Immature natural killer cell (primary cell): ENCODE results near the gene CSNK1G3. TPM values are rescaled to one million over a fixed set of nuclear protein-coding genes. Genes with fewer than 3 reads are reported as not detected.
A peak's percentile ranks its signal among the peaks of the same experiment; 100 is the strongest.

Source experiments
- DNase-seq, 3 donors: peaks; one replicate each; pipeline ENCODE4 v3.0.0; 2022; ENCODE audit warnings: mixed read lengths in 1 of 3
- H3K27ac Mint-ChIP-seq, 6 donors: one replicate each; pipeline ENCODE4 v1.8.0; 2020; ENCODE audit warnings: mixed read lengths in 6 of 6, mild to moderate bottlenecking in 5 of 6, inconsistent platforms in 4 of 6, moderate library complexity in 3 of 6
- H3K27me3 Mint-ChIP-seq, 3 donors: one replicate each; pipeline ENCODE4 v1.8.0; 2020 to 2021; ENCODE audit warnings: low read depth in 3 of 3, mild to moderate bottlenecking in 3 of 3, mixed read lengths in 3 of 3, moderate library complexity in 3 of 3, inconsistent platforms in 1 of 3
- H3K36me3 Mint-ChIP-seq, 3 donors: one replicate each; pipeline ENCODE4 v1.8.0; 2020; ENCODE audit warnings: mixed read lengths in 3 of 3, inconsistent platforms in 2 of 3, mild to moderate bottlenecking in 2 of 3
- H3K4me1 Mint-ChIP-seq, 2 donors: one replicate each; pipeline ENCODE4 v1.8.0; 2020; ENCODE audit warnings: inconsistent platforms in 2 of 2, mild to moderate bottlenecking in 2 of 2, mixed read lengths in 2 of 2, moderate library complexity in 1 of 2
- H3K4me3 Mint-ChIP-seq, 5 donors: one replicate each; pipeline ENCODE4 v1.8.0; 2020; ENCODE audit warnings: mild to moderate bottlenecking in 5 of 5, mixed read lengths in 5 of 5, inconsistent platforms in 3 of 5, moderate library complexity in 3 of 5
- H3K9me3 Mint-ChIP-seq, 6 donors: one replicate each; pipeline ENCODE4 v1.8.0; 2020; ENCODE audit warnings: mild to moderate bottlenecking in 6 of 6, mixed read lengths in 6 of 6, inconsistent platforms in 4 of 6, moderate library complexity in 3 of 6
- polyA plus RNA-seq, 3 donors: library from polyadenylated mRNA; unstranded; fragments of 300-500 nt; fragmentation: Illumina TruSeq; gene quantifications; one replicate each; pipeline ENCODE4 v1.2.3, GENCODE V29; 2021

Gene CSNK1G3
- polyA plus RNA-seq, 3 donors from 2014 or later: 28.7 to 44.9 (median 36.2) TPM

- peaks cover 0 to 2% (median 2%) of the 10 kb centered on the region in 3 donors for H3K27me3 Mint-ChIP-seq
- H3K27ac Mint-ChIP-seq: no peak overlapping the region
- H3K4me3 Mint-ChIP-seq: no peak overlapping the region
- no peaks in the 10 kb centered on the region for H3K9me3 Mint-ChIP-seq
- no peak for DNase-seq
- no peaks in the 10 kb centered on the region for H3K4me1 Mint-ChIP-seq
- H3K36me3 Mint-ChIP-seq: no peaks in the 10 kb centered on the region
Observed at GRCh38 chr5:123496892-123497291, 15.1 kb upstream of the CSNK1G3 start.

- no peak overlapping the region for H3K4me3 Mint-ChIP-seq
- H3K9me3 Mint-ChIP-seq: no peaks in the 10 kb centered on the region
- DNase-seq: no peak
- H3K36me3 Mint-ChIP-seq: no peaks in the 10 kb centered on the region
- peaks cover 0 to 9% (median 2%) of the 10 kb centered on the region in 3 donors for H3K27me3 Mint-ChIP-seq
- H3K4me1 Mint-ChIP-seq: no peaks in the 10 kb centered on the region
- H3K27ac Mint-ChIP-seq: no peak overlapping the region
Observed at GRCh38 chr5:123500471-123500870, 11.5 kb upstream of the CSNK1G3 start.

GRCh38 chr5:123502120-123502519, 9.9 kb upstream of the CSNK1G3 start:
- no peak for DNase-seq
- Mint-ChIP-seq H3K9me3 (no peaks in the 10 kb centered on the region), H3K36me3 (peaks cover 0 to 4% (median 3%) of the 10 kb centered on the region in 3 donors), H3K27ac (no peak overlapping the region), H3K27me3 (peaks cover 0 to 11% (median 2%) of the 10 kb centered on the region in 3 donors), H3K4me1 (no peaks in the 10 kb centered on the region), H3K4me3 (no peak overlapping the region)

- no peaks in the 10 kb centered on the region for H3K4me1 Mint-ChIP-seq
- peaks cover 0 to 16% (median 3%) of the 10 kb centered on the region in 3 donors for H3K27me3 Mint-ChIP-seq
- H3K36me3 Mint-ChIP-seq: peaks cover 0 to 4% (median 3%) of the 10 kb centered on the region in 3 donors
- no peak overlapping the region for H3K27ac Mint-ChIP-seq
- no peak overlapping the region for H3K4me3 Mint-ChIP-seq
- H3K9me3 Mint-ChIP-seq: no peaks in the 10 kb centered on the region
- no peak for DNase-seq
Observed at GRCh38 chr5:123503299-123503698, 8.7 kb upstream of the CSNK1G3 start.

GRCh38 chr5:123505633-123506032, 6.3 kb upstream of the CSNK1G3 start:
- Mint-ChIP-seq H3K27me3 (peaks cover under 1 to 18% (median 5%) of the 10 kb centered on the region in 3 donors), H3K9me3 (no peaks in the 10 kb centered on the region), H3K36me3 (peaks cover 0 to 4% (median 3%) of the 10 kb centered on the region in 3 donors), H3K4me1 (peaks cover 0 to under 1% of the 10 kb centered on the region in 2 donors), H3K4me3 (no peak overlapping the region), H3K27ac (no peak overlapping the region)
- no peak for DNase-seq

GRCh38 chr5:123508441-123508840, 3.5 kb upstream of the CSNK1G3 start:
- H3K4me1 Mint-ChIP-seq: peaks cover 17 to 22% of the 10 kb centered on the region in 2 donors
- H3K27me3 Mint-ChIP-seq: peaks cover 8 to 27% (median 8%) of the 10 kb centered on the region in 3 donors
- no peak overlapping the region for H3K4me3 Mint-ChIP-seq
- peaks cover 0 to 4% (median 3%) of the 10 kb centered on the region in 3 donors for H3K36me3 Mint-ChIP-seq
- DNase-seq: no peak
- H3K9me3 Mint-ChIP-seq: no peaks in the 10 kb centered on the region
- peak overlapping the region in 1 of 6 donors; percentile 73 for H3K27ac Mint-ChIP-seq

GRCh38 chr5:123511290-123511647, 708 bp upstream of the CSNK1G3 start:
- Mint-ChIP-seq H3K9me3 (no peaks in the 10 kb centered on the region), H3K36me3 (no peaks in the 10 kb centered on the region), H3K27ac (peak overlapping the region; percentile 93 to 98 (median 96)), H3K4me3 (peak overlapping the region; percentile 95 to 99 (median 99)), H3K27me3 (peaks cover 8 to 18% (median 8%) of the 10 kb centered on the region in 3 donors), H3K4me1 (peaks cover 45 to 51% of the 10 kb centered on the region in 2 donors)
- DNase-seq: no peak

- Mint-ChIP-seq H3K4me1 (peaks cover 59 to 66% of the 10 kb centered on the region in 2 donors), H3K36me3 (no peaks in the 10 kb centered on the region), H3K27me3 (peaks cover 7 to 13% (median 8%) of the 10 kb centered on the region in 3 donors), H3K27ac (peak overlapping the region; percentile 90 to 98 (median 95)), H3K9me3 (no peaks in the 10 kb centered on the region), H3K4me3 (peak overlapping the region; percentile 94 to 97 (median 94))
- DNase-seq: peak; percentile 46 to 50 (median 49)
Observed at GRCh38 chr5:123512611-123513461, 859 bp downstream of the CSNK1G3 start.

GRCh38 chr5:123514615-123515355, 2.8 kb downstream of the CSNK1G3 start:
- Mint-ChIP-seq H3K4me3 (peak overlapping the region; percentile 31 to 58 (median 45)), H3K9me3 (no peaks in the 10 kb centered on the region), H3K27ac (peak overlapping the region; percentile 61 to 96 (median 73)), H3K27me3 (peaks cover 7 to 9% (median 8%) of the 10 kb centered on the region in 3 donors), H3K36me3 (no peaks in the 10 kb centered on the region), H3K4me1 (peaks cover 73 to 84% of the 10 kb centered on the region in 2 donors)
- no peak for DNase-seq

- Mint-ChIP-seq H3K4me1 (peaks cover 76 to 91% of the 10 kb centered on the region in 2 donors), H3K4me3 (peak overlapping the region; percentile 0 to 67 (median 25)), H3K27ac (peak overlapping the region; percentile 46 to 75 (median 64)), H3K27me3 (peaks cover 5 to 9% (median 6%) of the 10 kb centered on the region in 3 donors), H3K36me3 (no peaks in the 10 kb centered on the region), H3K9me3 (no peaks in the 10 kb centered on the region)
- peak; percentile 39 to 43 (median 39) for DNase-seq
Observed at GRCh38 chr5:123515904-123516303, 3.9 kb downstream of the CSNK1G3 start.

- Mint-ChIP-seq H3K9me3 (no peaks in the 10 kb centered on the region), H3K4me3 (peak overlapping the region in 1 of 5 donors; percentile 14), H3K27me3 (peaks cover 0 to 4% (median 0%) of the 10 kb centered on the region in 3 donors), H3K27ac (peak overlapping the region in 2 of 6 donors; percentile 42 to 48), H3K36me3 (no peaks in the 10 kb centered on the region), H3K4me1 (peaks cover 72 to 89% of the 10 kb centered on the region in 2 donors)
- DNase-seq: no peak
Observed at GRCh38 chr5:123517476-123517875, 5.5 kb downstream of the CSNK1G3 start.

- Mint-ChIP-seq H3K27ac (peak overlapping the region in 2 of 6 donors; percentile 0 to 53), H3K9me3 (no peaks in the 10 kb centered on the region), H3K4me3 (peak overlapping the region in 2 of 5 donors; percentile 4 to 5), H3K4me1 (peaks cover 72 to 91% of the 10 kb centered on the region in 2 donors), H3K36me3 (no peaks in the 10 kb centered on the region), H3K27me3 (no peaks in the 10 kb centered on the region)
- no peak for DNase-seq
Observed at GRCh38 chr5:123518111-123518510, 6.1 kb downstream of the CSNK1G3 start.

GRCh38 chr5:123520677-123521247, 8.8 kb downstream of the CSNK1G3 start:
- no peaks in the 10 kb centered on the region for H3K36me3 Mint-ChIP-seq
- no peaks in the 10 kb centered on the region for H3K9me3 Mint-ChIP-seq
- H3K27me3 Mint-ChIP-seq: no peaks in the 10 kb centered on the region
- no peak overlapping the region for H3K27ac Mint-ChIP-seq
- peaks cover 62 to 87% of the 10 kb centered on the region in 2 donors for H3K4me1 Mint-ChIP-seq
- no peak for DNase-seq
- H3K4me3 Mint-ChIP-seq: no peak overlapping the region
